ENCODE data around the gene PHLDA2.

The PHLDA2 gene

GRCh38 chr11:2928605-2929530 lies at the start of gene PHLDA2:
TSS of gene PHLDA2 (minus strand) at chr11:2929420. CDS start at chr11:2929364, 56 bp downstream.
- DNase-seq (ENCODE audit: low spot score): no peak

DNA sequence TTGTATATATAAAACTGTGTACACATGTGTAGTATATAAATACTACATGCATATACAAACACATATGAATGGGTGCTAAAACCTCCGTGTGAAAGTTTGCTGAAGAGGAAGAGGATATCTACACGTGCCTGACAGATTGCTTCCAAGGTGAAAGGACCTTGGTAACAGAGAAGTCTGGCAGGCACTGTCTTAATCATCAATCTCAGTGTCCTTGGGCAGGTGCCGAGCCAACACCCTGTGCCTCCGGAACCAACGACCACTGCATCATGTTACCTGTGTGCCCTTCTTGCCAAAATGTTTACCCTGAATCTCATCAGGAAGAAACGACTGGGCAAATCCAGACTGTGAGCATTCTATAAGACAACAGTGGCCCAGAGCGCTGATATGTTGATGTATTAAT lies 47.9 kb upstream of the PHLDA2 start:
- no peak for DNase-seq (ENCODE audit: low spot score)

GRCh38 chr11:2976294-2977063 lies 47.3 kb upstream of the PHLDA2 start:
- DNase-seq (ENCODE audit: low spot score): no peak

- no peak for DNase-seq (ENCODE audit: low spot score)
Measured at GRCh38 chr11:2975594-2975993, 46.4 kb upstream of the PHLDA2 start.

GRCh38 chr11:2974272-2974671 lies 45.1 kb upstream of the PHLDA2 start:
- no peak for DNase-seq (ENCODE audit: low spot score)

DNA sequence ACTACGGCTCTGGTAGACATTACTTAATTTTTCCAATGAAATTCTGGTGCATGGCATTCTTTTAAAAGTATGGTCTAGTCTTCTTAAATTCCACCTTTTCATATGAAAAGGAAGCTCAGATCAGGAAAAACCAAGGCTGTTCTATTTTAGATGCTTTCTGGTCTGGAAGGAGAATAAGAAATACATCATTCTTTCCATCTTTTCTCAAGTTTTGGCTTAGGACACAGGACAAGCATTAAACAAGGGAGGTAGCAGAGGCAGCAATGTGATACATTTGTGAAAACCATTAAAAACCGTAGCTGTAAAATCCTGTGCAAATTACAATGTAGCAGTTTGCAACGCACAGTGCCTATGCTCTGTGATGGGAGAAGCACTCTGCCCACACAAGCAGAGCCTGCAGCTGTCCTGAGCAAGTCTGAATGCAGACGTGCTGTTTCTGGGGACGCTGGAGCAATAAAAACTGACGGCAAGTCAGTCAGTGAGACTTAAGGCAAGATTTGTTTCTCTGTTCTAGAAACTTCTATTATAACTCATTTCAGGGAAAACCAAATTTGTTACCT lies 39.2 kb upstream of the PHLDA2 start:
- DNase-seq (ENCODE audit: low spot score): no peak

GRCh38 chr11:2964782-2965181 lies 35.6 kb upstream of the PHLDA2 start:
- no peak for DNase-seq (ENCODE audit: low spot score)

DNA sequence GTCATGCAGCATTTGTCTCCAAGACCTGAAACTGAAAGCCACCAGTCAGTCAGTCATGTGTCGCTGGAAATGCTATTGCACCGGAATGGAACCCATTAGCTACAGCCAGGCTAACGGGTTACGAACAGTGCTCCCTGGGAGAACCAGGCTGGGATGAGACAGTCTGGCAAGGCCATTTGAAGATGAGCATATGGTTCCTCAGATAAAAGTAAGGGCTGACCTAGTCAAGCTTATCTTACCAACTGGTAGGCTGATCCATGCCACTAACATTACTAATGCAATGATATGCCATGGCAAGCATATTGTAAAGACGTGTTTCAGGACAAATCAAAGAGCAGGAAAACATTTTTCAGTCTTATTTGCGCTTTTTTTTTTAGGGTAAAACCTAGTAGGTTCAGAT lies 34.5 kb upstream of the PHLDA2 start:
- DNase-seq (ENCODE audit: low spot score): no peak

GRCh38 chr11:2963112-2963754 lies 34.0 kb upstream of the PHLDA2 start:
- no peak for DNase-seq (ENCODE audit: low spot score)

GRCh38 chr11:2961080-2961479 lies 31.9 kb upstream of the PHLDA2 start:
- no peak for DNase-seq (ENCODE audit: low spot score)

DNA sequence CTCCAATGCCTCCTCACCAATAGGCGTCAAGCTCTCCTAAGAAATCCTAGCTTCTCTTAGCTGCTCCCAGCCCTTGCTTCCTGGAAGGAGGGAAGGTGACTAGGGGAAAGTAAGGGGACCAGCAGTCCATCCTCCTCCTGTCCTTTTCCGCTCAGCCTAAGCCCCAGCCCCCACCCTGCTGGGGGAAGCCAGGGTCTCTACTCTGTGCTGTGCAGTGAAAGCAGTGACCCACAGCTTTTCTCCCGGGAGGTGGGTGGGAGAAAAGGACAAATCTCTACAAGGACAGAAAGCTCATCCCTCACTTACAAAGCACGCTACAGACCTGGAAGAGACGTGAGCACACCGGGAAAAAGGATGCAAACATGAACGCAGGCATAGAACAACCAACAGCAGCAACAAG lies 30.9 kb upstream of the PHLDA2 start:
- no peak for DNase-seq (ENCODE audit: low spot score)

GRCh38 chr11:2958251-2958650 lies 29.0 kb upstream of the PHLDA2 start:
- DNase-seq (ENCODE audit: low spot score): no peak

DNA sequence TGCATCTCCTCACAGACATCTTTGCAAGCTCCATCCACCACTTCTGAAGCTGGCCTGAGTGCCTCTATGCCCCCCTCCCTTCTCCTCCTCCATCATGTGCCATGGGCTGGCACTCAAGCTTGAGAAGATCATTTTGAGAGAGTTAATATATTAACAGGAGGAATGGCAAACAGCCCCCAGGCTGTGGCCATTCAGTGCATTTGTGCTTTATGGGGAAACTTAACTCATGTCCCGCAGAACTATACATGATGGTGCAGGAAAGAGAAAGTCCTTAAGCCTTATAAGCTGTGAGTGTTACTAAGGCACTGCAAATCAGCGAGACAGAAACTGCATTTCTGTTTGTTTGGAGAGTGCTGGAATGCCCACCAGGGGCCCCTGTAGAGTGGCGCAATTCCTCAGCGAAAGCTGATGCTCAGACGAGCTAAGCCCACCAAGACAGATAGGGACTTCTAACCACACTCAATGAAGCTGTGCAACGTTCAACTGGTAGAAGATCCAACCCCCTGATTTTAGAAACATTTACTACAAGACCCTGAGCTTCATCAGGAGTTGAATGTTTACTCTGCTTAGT lies 26.8 kb upstream of the PHLDA2 start:
- no peak for DNase-seq (ENCODE audit: low spot score)

DNA sequence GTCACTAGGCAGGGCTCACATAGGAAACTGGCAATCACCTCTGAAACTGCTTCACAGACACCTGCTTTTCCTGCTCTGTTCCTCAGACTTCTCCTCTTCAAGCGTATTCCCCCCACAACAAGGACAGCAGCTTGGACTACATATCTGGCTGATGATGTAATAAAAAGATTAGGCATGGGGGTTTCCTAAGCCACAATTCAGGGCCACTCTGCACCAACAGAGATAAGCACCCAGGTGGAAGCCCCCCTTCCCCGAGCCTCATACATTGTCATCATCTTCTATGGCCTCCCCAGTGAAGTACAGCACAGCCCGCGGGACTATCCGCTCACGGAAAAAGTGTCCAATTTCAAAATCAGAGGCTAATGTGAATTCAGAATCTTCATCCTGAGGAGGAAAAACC lies 25.0 kb upstream of the PHLDA2 start:
- DNase-seq (ENCODE audit: low spot score): no peak

DNA sequence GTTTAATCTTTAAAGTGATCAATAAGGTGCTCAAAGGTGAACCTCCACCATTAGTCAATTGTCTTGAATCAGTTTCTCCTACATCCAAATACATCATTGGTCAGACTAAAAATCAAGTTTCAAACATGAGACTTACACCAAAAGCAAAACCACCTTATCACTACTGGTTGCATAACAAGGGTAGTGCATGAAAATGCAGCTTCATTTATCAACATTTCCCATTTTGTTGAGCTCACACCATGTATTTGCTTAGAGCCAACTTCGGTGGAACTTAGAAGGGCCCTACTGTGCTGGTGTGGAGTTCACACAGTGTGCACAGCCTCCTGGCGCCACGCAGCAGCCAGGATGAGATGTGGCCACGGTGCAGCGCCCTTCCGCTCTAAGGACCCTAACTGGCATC lies 23.1 kb upstream of the PHLDA2 start:
- DNase-seq (ENCODE audit: low spot score): no peak

DNA sequence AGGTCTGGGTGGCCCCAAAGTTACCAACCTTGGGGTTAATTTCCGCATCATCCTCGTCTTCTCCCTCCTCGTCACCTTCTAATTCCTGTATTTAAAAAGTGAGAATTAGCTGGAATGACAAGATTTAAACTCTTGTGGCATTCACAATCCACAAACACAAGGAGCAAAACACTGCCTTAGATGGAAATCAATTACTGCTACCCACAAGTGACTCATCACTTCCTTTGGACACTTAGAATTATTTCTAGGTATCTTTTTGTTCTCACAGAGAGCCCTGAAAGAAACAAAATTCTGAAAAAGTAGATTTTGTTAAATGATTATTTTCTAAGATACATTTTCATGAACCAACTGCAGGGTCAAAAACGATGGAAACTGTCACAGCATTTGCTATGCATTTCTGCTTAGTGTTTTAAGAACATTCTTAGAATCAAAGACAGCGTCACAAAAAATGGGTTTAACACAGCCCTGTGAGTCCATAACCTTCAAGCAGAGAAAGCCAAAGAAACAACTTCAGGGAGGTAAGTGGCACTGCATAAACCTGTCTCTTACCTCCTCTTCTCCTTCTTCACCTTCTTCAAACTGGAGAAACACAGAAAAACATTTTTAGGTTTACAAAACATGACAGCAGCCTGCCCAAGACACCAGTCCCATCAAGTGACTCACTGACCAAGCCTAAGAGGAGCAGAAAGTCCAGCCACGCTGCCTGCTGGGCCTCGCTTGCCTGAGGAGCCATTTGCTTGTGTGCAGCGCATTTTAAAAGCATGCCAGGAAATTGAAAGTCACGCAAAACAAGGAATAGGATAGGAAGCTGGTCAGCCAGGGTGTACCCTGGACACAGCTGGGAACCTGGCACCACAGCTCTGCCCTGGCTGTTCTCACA lies 22.3 kb upstream of the PHLDA2 start:
- no peak for DNase-seq (ENCODE audit: low spot score)

GRCh38 chr11:2950825-2951224 lies 21.6 kb upstream of the PHLDA2 start:
- no peak for DNase-seq (ENCODE audit: low spot score)

GRCh38 chr11:2949920-2950319 lies 20.7 kb upstream of the PHLDA2 start:
- DNase-seq (ENCODE audit: low spot score): no peak

DNA sequence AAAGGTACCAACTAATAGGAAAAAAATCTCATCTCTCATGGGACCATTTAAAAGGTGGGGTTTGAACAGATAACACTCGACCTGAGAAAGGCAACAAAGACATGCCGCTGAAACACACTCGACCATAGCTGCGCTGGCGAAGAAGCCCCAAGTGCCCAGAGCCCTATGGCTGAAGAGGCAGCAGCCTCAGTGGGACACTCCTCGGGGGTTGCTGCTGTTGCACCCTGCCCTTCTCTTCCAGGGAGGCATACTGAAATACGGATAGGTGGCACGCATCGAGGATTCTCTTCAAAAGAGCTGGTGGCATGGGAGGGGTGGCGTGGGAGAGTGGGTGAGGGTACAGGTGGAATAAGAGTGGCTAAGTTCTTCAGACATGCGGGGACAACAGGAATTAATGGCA lies 18.5 kb upstream of the PHLDA2 start:
- no peak for DNase-seq (ENCODE audit: low spot score)

DNA sequence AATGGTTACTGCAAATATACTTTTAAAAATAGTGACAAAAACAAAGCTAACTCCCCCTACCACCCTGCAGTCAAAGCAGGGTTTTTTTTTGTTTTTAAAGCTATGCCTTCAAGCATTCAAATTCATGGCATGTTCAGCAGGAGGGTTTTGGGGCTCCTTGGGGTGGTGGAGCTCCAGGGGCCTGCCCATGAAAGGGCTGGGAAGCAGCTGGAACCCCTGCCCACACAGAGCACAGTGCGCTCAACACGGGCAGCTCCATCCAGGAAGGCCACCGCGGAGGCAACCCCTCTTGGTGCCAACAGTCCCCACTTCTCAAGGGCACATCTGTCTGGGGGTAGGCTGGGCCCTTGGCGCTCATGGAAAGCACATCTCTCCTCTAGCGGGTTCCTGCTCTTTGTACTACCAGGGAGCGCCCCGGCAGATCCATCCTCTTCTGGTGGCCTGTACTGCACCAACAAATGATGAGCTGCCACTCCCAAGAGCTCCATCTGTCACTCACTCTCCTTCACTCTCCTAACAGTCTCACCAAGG lies 16.6 kb upstream of the PHLDA2 start:
- no peak for DNase-seq (ENCODE audit: low spot score)

Measured in left forelimb (tissue), 1 donor.